Midbrain (tissue), 1 donor: ENCODE results near the gene C3AR1.
"Not testable (repeated sequence)": the region's sequence is repeated elsewhere in the genome, so short reads cannot be mapped to it uniquely, and the experiment has no call there.

ENCODE experiments used
- DNase-seq: peaks from one replicate; lab custom pipeline; 2025; lab: John Stamatoyannopoulos, UW

The C3AR1 gene

GRCh38 chr12:8065991-8066594, at the start of gene C3AR1:
Gene C3AR1, minus strand, starts transcription at chr12:8066359. Its CDS starts 6,174 bp downstream, at chr12:8060185.
- DNase-seq, result peak; percentile 41

GRCh38 chr12:8113117-8113516, 47.0 kb upstream of the C3AR1 start:
- DNase-seq, result not testable (repeated sequence)

DNA sequence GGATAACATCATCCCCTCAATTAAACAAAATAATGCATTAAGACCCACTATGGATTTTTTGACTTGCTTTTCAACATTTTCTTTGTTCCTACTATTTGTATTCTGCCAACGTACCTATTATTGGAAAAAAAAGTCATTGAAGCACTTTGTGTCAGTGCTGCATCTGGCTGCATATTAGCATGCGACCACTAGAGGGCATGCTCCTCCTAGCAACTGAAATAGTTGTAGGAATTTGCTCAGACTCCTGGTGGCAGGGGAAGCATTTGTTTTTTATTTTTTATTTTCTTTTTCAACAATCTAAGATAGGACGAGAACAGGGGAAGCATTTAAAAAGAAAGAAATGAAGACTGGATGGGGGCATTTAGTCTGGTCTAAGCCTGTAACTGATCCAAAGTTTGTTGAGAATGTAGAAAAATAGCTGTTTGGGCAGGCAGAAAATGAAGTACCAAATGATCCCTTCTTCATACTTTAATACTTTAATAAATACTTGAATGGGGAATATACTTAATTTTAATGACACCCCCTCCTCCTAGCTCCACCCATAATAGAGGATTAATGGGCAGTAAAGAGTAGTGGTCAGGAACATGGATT, 42.7 kb upstream of the C3AR1 start:
- peak; percentile 79 for DNase-seq

- DNase-seq, result no peak
These were observed 33.1 kb upstream of the C3AR1 start for GRCh38 chr12:8099235-8099634.

DNA sequence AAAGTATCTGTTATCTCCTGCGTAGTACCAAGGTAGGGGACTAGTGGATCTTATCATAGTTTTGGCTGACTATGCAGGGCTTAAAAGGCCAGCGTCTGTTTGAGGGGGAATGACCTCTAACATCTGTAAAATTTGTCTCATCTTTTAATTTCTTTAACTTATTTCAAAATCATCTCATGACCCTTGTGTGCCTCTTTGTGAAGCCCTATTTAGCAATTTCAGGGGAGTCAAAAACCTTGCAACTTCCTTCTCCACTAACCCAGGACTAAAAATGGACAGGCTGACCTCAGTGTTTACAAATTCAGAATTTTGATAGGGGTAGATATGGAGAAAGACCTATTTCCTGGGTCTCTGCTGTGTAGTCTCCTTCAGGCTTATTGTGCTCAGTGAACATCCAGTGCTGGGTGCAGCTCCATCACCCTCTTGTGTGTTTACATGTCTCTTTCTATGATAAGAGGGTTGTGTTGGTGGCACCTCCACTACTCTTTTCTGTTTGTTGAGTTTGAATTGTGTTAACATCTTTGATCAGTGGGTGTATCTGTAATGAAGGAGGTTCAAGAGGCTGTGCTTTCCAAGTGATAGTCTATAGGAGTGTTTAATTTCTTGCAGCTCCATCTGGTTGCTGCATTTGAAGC, 30.2 kb upstream of the C3AR1 start:
- DNase-seq, result no peak

DNA sequence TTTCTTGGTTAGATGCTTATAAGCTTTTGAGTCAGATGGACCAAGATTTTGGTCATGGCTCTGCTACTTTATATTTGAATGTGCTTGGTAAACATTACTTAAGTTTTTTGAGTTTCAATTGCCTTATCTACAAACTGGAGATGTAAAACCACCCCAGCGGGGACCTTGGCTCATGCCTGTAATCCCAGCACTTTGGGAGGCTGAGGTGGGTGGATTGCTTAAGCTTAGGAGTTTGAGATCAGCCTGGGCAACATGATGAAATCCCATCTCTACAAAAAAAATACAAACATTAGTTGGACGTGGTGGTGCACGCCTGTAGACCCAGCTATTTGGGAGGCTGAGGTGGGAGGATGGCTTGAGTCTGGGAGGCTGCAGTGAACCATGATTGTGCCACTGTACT, 27.1 kb upstream of the C3AR1 start:
- no peak for DNase-seq

DNA sequence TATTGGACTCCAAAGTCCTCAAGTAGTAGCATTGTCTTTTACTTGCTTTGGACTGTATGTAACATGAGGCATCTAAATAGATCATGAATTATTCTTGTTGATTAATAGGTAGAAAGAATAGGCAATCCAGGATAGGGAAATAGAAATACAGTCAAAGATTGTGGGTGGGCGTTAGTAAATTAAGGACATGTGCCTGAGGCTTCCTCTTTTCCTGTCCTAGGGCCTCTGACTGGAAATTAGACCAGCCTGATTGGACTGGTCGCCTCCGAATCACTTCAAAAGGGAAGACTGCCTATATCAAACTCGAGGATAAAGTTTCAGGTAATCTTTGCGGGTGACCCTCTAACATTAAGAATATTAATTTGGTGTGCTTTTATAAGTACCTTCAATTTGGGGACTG, 23.6 kb upstream of the C3AR1 start:
- DNase-seq, result no peak

- not testable (repeated sequence) for DNase-seq
These were observed 23.1 kb upstream of the C3AR1 start for GRCh38 chr12:8089277-8089676.

- no peak for DNase-seq
These were observed 22.4 kb upstream of the C3AR1 start for GRCh38 chr12:8088574-8088973.

GRCh38 chr12:8087666-8088065, 21.5 kb upstream of the C3AR1 start:
- no peak for DNase-seq

GRCh38 chr12:8084351-8084750, 18.2 kb upstream of the C3AR1 start:
- not testable (repeated sequence) for DNase-seq

- DNase-seq, result no peak
These were observed 16.6 kb upstream of the C3AR1 start for GRCh38 chr12:8082808-8083100.

DNA sequence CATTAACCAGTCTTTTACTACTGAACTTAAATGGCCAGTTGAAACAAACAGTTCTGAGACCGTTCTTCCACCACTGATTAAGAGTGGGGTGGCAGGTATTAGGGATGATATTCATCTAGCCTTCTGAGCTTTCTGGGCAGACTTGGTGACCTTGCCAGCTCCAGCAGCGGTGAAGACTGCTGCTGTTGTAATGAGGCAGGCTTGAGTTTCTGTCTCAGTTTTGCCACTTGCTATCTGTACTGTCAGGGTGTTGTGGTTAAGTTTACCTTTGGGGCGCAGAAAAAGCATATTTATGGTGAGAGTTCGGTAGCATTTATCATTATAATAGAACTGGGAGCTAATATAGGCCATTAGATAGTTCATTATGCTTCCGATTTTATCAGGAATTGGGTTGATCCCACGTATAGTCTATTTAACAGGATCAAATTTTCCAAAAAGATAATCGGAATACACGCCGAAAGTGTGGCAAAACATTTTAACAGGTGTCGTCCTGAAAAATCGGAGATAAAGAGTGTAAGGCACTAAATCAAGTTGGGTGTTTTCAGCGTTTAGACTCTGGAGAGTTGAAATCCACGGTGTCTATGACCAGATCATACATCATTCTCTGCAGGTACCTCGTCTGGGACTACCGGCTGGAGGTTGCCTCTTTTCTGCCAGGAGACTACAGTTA, 15.2 kb upstream of the C3AR1 start:
- DNase-seq, result peak; percentile 62

DNA sequence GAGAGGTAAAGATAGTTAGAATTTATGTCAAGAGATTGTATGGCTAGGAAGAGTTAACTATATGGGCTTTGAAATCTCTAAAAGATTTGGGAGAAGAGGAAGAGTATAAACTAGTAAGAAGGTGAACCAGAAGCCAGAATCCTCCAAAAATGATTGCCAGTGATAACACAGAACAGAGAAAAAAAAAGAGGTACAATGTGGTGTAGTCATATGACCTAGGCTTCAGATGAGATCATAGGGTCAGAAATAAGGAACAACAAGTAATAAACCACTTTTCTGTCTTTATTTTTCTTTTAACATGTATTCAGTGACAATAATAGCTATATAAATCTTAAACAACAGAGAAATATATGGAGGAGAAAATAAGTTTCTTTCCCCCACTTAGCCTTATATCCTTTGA, 14.0 kb upstream of the C3AR1 start:
- no peak for DNase-seq

- no peak for DNase-seq
These were observed 12.8 kb upstream of the C3AR1 start for GRCh38 chr12:8078916-8079315.

DNA sequence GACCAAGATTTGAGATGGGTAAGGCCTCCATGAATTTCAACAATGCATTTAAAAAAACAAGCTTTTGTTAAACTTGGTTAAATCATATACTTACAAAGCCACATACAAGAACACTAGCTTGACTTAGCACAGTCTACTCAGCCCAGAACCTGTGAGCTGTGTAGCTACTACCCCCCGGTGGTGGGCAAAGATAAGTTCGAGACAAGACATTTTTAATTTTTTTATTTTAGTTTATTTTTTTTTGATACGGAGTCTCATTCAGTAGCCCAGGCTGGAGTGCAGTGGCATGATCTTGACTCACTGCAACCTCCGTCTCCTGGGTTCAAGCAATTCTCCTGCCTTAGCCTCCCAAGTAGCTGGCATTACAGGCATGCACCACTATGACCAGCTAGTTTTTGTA, 12.2 kb upstream of the C3AR1 start:
- DNase-seq, result no peak

- no peak for DNase-seq
These were observed 11.0 kb upstream of the C3AR1 start for GRCh38 chr12:8077207-8077606.

GRCh38 chr12:8076366-8076765, 10.2 kb upstream of the C3AR1 start:
- no peak for DNase-seq

GRCh38 chr12:8075935-8076334, 9.8 kb upstream of the C3AR1 start:
- no peak for DNase-seq

DNA sequence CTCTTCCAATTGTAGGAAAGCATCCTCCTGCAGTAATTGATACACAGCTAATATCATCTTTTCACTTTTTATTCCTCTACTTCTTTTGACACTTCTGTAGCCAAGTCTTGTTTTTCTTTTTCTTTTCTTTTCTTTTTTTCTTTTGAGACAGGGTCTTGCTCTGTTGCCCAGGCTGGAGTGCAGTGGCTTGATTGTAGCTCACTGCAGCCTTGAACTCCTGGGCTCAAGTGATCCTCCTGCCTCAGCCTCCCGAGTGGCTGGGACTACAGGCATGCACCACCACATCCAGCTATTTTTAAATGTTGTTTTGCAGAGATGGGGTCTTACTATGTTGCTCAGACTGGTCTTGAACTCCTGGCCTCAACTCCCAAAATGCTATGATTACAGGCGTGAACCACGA, 5.7 kb upstream of the C3AR1 start:
- not testable (repeated sequence) for DNase-seq

GRCh38 chr12:8069582-8069981, 3.4 kb upstream of the C3AR1 start:
- DNase-seq, result no peak

GRCh38 chr12:8064131-8064530, 2.0 kb downstream of the C3AR1 start:
- no peak for DNase-seq

- no peak for DNase-seq
These were observed 7.7 kb downstream of the C3AR1 start for GRCh38 chr12:8058506-8058905.
